WTC11 (cell line): Measurements from ENCODE around the gene FAM241A. TPM values are rescaled to one million over a fixed set of nuclear protein-coding genes. Genes with fewer than 3 reads are reported as not detected.

ENCODE experiments used
- ATAC-seq: fragments of 200-7000 bp; cut with Tn5 transposase; 2 replicates; pipeline ENCODE4 v1.10.0; 2021; ENCODE audit warnings: mild to moderate bottlenecking, moderate library complexity
- CTCF ChIA-PET: fragments of 300-600 bp; sonication (Branson Sonifier 250); formaldehyde crosslinking; loops from one replicate; lab custom pipeline; 2021; ENCODE audit warnings: antibody characterized with exemption; lab: Charles Lee
- POLR2A ChIA-PET: fragments of 350-600 bp; sonication (Branson Sonifier 250); formaldehyde crosslinking; loops from one replicate; lab custom pipeline; 2021; ENCODE audit warnings: antibody characterized with exemption; lab: Charles Lee
- DNase-seq: peaks from one replicate; pipeline ENCODE4 v3.0.0; 2021; ENCODE audit warnings: low spot score
- H3K27ac Mint-ChIP-seq: 2 replicates; pipeline ENCODE4 v1.8.0; 2021; ENCODE audit warnings: mixed read lengths
- H3K27me3 Mint-ChIP-seq: 2 replicates; pipeline ENCODE4 v1.8.0; 2021; ENCODE audit warnings: low read depth, mild to moderate bottlenecking, moderate library complexity, mixed read lengths
- H3K36me3 Mint-ChIP-seq: 2 replicates; pipeline ENCODE4 v1.8.0; 2021; ENCODE audit warnings: mixed read lengths
- H3K4me1 Mint-ChIP-seq: 2 replicates; pipeline ENCODE4 v1.8.0; 2022; ENCODE audit warnings: mixed read lengths
- H3K4me3 Mint-ChIP-seq: 2 replicates; pipeline ENCODE4 v1.8.0; 2021; ENCODE audit warnings: mild to moderate bottlenecking, moderate library complexity, mixed read lengths
- H3K9me3 Mint-ChIP-seq: 2 replicates; pipeline ENCODE4 v1.8.0; 2021; ENCODE audit warnings: mixed read lengths
- CREM ChIP-seq: sonication (generic); formaldehyde crosslinking; IDR thresholded peaks from 2 replicates; pipeline ENCODE4 v1.8.1; 2022; ENCODE audit warnings: mild to moderate bottlenecking, missing genetic modification reagents, moderate library complexity
- GRHL2 ChIP-seq: fragments of 250-450 bp; sonication (Bioruptor Pico); IDR thresholded peaks from 2 replicates; pipeline ENCODE4 v1.8.0; 2022; ENCODE audit warnings: mild to moderate bottlenecking, moderate library complexity; ENCODE audit not compliant: insufficient replicate concordance, severe bottlenecking
- MXD4 ChIP-seq: fragments of 250-450 bp; sonication (Bioruptor Pico); IDR thresholded peaks from 2 replicates; pipeline ENCODE4 v1.8.0; 2021; ENCODE audit warnings: mild to moderate bottlenecking, moderate library complexity, borderline replicate concordance
- TCF7 ChIP-seq: sonication (generic); formaldehyde crosslinking; IDR thresholded peaks from 2 replicates; pipeline ENCODE4 v1.8.0; 2022; ENCODE audit warnings: mild to moderate bottlenecking, low read depth, missing genetic modification reagents, moderate library complexity
- ZNF219 ChIP-seq: sonication (generic); formaldehyde crosslinking; IDR thresholded peaks from 2 replicates; pipeline ENCODE4 v1.8.0; 2023; ENCODE audit warnings: missing genetic modification reagents, mild to moderate bottlenecking, borderline replicate concordance
- total RNA-seq: library from RNA; stranded (reverse); gene quantifications from 3 replicates; pipeline ENCODE4 v1.2.3, GENCODE V29; 2021
- TF ChIP-seq, protein P1 (sequence below): sonication (generic); formaldehyde crosslinking; IDR thresholded peaks from 2 replicates; pipeline ENCODE4 v1.8.0; 2023; ENCODE audit warnings: missing genetic modification reagents
- TF ChIP-seq, protein P2 (sequence below): sonication (generic); formaldehyde crosslinking; IDR thresholded peaks from 2 replicates; pipeline ENCODE4 v1.8.1; 2023; ENCODE audit warnings: mild to moderate bottlenecking, missing genetic modification reagents, moderate library complexity
- TF ChIP-seq, protein P3 (sequence below): sonication (generic); formaldehyde crosslinking; IDR thresholded peaks from 2 replicates; pipeline ENCODE4 v1.8.1; 2022; ENCODE audit warnings: missing genetic modification reagents, borderline replicate concordance

The FAM241A gene
- total RNA-seq, 1 experiment from 2014 or later, result 0.22 TPM

GRCh38 chr4:112238833-112239232 is 93.6 kb downstream of the FAM241A start:
- Mint-ChIP-seq H3K4me3 (no peak overlapping the region), H3K27me3 (no peaks in the 10 kb centered on the region), H3K36me3 (no peaks in the 10 kb centered on the region), H3K9me3 (no peaks in the 10 kb centered on the region), H3K4me1 (peaks cover 59% of the 10 kb centered on the region), H3K27ac (no peak overlapping the region; the same call in none of the 2 replicates)
- ChIA-PET CTCF (no interaction called here), POLR2A (no interaction called here)
- ATAC-seq, result no peak
- TF ChIP-seq, protein P1, sequence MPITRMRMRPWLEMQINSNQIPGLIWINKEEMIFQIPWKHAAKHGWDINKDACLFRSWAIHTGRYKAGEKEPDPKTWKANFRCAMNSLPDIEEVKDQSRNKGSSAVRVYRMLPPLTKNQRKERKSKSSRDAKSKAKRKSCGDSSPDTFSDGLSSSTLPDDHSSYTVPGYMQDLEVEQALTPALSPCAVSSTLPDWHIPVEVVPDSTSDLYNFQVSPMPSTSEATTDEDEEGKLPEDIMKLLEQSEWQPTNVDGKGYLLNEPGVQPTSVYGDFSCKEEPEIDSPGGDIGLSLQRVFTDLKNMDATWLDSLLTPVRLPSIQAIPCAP (CRISPR knock-in tag), result no peak
- TF ChIP-seq TCF7 (CRISPR knock-in tag), result no peak
- TF ChIP-seq MXD4 (CRISPR knock-in tag), result no peak
- TF ChIP-seq, protein P2, sequence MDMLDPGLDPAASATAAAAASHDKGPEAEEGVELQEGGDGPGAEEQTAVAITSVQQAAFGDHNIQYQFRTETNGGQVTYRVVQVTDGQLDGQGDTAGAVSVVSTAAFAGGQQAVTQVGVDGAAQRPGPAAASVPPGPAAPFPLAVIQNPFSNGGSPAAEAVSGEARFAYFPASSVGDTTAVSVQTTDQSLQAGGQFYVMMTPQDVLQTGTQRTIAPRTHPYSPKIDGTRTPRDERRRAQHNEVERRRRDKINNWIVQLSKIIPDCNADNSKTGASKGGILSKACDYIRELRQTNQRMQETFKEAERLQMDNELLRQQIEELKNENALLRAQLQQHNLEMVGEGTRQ, result no peak
- TF ChIP-seq, protein P3, sequence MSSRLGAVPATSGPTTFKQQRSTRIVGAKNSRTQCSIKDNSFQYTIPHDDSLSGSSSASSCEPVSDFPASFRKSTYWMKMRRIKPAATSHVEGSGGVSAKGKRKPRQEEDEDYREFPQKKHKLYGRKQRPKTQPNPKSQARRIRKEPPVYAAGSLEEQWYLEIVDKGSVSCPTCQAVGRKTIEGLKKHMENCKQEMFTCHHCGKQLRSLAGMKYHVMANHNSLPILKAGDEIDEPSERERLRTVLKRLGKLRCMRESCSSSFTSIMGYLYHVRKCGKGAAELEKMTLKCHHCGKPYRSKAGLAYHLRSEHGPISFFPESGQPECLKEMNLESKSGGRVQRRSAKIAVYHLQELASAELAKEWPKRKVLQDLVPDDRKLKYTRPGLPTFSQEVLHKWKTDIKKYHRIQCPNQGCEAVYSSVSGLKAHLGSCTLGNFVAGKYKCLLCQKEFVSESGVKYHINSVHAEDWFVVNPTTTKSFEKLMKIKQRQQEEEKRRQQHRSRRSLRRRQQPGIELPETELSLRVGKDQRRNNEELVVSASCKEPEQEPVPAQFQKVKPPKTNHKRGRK, result no peak
- TF ChIP-seq GRHL2 (CRISPR knock-in tag), result no peak
- no peak for TF ChIP-seq CREM
- TF ChIP-seq ZNF219 (CRISPR knock-in tag), result no peak
- no peak for DNase-seq

Other genes with a start within 250 kb of the FAM241A start
- gene AP1AR, start 86.3 kb downstream of the FAM241A start, total RNA-seq, result 22.4 to 26.1 TPM (median 23.1 TPM) in 3 replicates
- gene TIFA, start 140.4 kb downstream of the FAM241A start, total RNA-seq, result 1.4 to 3.6 TPM (median 1.8 TPM) in 3 replicates
- gene ALPK1, start 151.9 kb downstream of the FAM241A start, total RNA-seq, result 0.37 to 0.57 TPM (median 0.50 TPM) in 3 replicates